K562 (cell line): Measurements from ENCODE around the gene MYL3. TPM values are rescaled to one million over a fixed set of nuclear protein-coding genes. Genes with fewer than 3 reads are reported as not detected.

Experiments used
- ATAC-seq: fragments of 200-7000 bp; cut with Tn5 transposase; 3 replicates; pipeline ENCODE4 v1.9.1; 2020; ENCODE audit warnings: moderate library complexity
- BruUV-seq: library from RNA; stranded (reverse); fragments of 400-500 nt; replicated peaks from 2 replicates; lab custom pipeline; 2021; lab: Mats Ljungman, UMichigan
- CTCF ChIA-PET: fragments of 300-600 bp; formaldehyde crosslinking; extraction: SDS; loops from one replicate; lab custom pipeline; 2021; ENCODE audit warnings: low intra/inter-chr PET ratio; lab: Yijun Ruan, JAX
- POLR2A ChIA-PET: fragments of 300-600, 350-650 bp; sonication (Branson Sonifier 250); formaldehyde crosslinking; extraction: SDS; loops from one replicate; lab custom pipeline; 2021; ENCODE audit warnings: antibody characterized with exemption, inconsistent platforms; lab: Yijun Ruan, JAX
- DNase-seq, 4 experiments: peaks; one replicate each; pipeline versions ENCODE4 v3.0.0 to v3.0.0-alpha.2; 2011 to 2018; ENCODE audit warnings: low spot score in 3 of 4, mixed read lengths in 3 of 4; ENCODE audit errors: extremely low read depth in 1 of 4
- FAIRE-seq: peaks from 2 replicates; lab custom pipeline; 2011; peaks lifted over from hg19 to GRCh38; lab: Jason Lieb, UNC
- H2AFZ ChIP-seq: 2 replicates; pipeline ENCODE4 v1.6.0; 2011; ENCODE audit warnings: low read depth, low read length, control low read depth, inconsistent platforms
- H3K27ac ChIP-seq: fragments of 200-600 bp; 3 replicates; pipeline ENCODE4 v1.8.0; 2011; ENCODE audit warnings: low read depth, mild to moderate bottlenecking, control low read depth, inconsistent platforms, low read length, moderate library complexity, mixed read lengths; ENCODE audit errors: extremely low read depth
- H3K27me3 ChIP-seq, 2 experiments: fragments of 300-600 bp in 1 of 2; 2 replicates in 1 of 2; 3 replicates in 1 of 2; pipeline versions ENCODE4 v1.6.0 to v1.8.0; 2011; ENCODE audit warnings: inconsistent platforms in 2 of 2, low read length in 2 of 2, mild to moderate bottlenecking in 1 of 2, mixed read lengths in 1 of 2, moderate library complexity in 1 of 2; ENCODE audit not compliant: control insufficient read depth in 2 of 2, insufficient read depth in 2 of 2
- H3K36me3 ChIP-seq: fragments of 300-600 bp; 3 replicates; pipeline ENCODE4 v1.8.0; 2011; ENCODE audit warnings: mild to moderate bottlenecking, low read length, inconsistent platforms; ENCODE audit not compliant: control insufficient read depth, insufficient read depth
- H3K4me1 ChIP-seq, 2 experiments: fragments of 200-600 bp in 1 of 2; replicated peaks in 1 of 2; 2 replicates in 1 of 2; 3 replicates in 1 of 2; pipeline versions ENCODE4 v1.5.1 to v1.8.0; 2011; ENCODE audit warnings: inconsistent platforms in 2 of 2, low read length in 2 of 2, mild to moderate bottlenecking in 1 of 2, mixed read lengths in 1 of 2, moderate library complexity in 1 of 2; ENCODE audit not compliant: control insufficient read depth in 2 of 2, insufficient read depth in 2 of 2
- H3K4me2 ChIP-seq: 2 replicates; pipeline ENCODE4 v1.6.1; 2011; ENCODE audit warnings: low read length, control low read depth, inconsistent platforms, mixed read lengths; ENCODE audit not compliant: insufficient read depth
- H3K4me3 ChIP-seq: fragments of 200-600 bp; sonication (generic), shearing (Covaris generic); 2 replicates; pipeline ENCODE4 v1.5.1; 2016; ENCODE audit warnings: control low read depth, inconsistent platforms
- H3K79me2 ChIP-seq: fragments of 200-600 bp; 3 replicates; pipeline ENCODE4 v1.8.0; 2011; ENCODE audit warnings: low read length, inconsistent platforms; ENCODE audit not compliant: control insufficient read depth, insufficient read depth
- H3K9ac ChIP-seq, 2 experiments: 2 replicates each; pipeline versions ENCODE4 v1.6.0 to v1.6.1; 2011; ENCODE audit warnings: low read depth in 2 of 2, low read length in 2 of 2, control low read depth in 1 of 2, inconsistent platforms in 1 of 2, mild to moderate bottlenecking in 1 of 2, mixed read lengths in 1 of 2; ENCODE audit not compliant: insufficient read depth in 1 of 2
- H3K9me1 ChIP-seq: one replicate; pipeline ENCODE4 v1.6.0; 2011; ENCODE audit warnings: inconsistent platforms, mild to moderate bottlenecking, low read length, moderate library complexity; ENCODE audit not compliant: control insufficient read depth, insufficient read depth
- H3K9me3 ChIP-seq: replicated peaks from 2 replicates; pipeline ENCODE4 v1.5.1; 2011; ENCODE audit warnings: low read depth, low read length, inconsistent platforms; ENCODE audit not compliant: control insufficient read depth, insufficient read depth
- H4K20me1 ChIP-seq: replicated peaks from 2 replicates; pipeline ENCODE4 v1.6.1; 2011; ENCODE audit warnings: low read length, inconsistent platforms, mixed read lengths; ENCODE audit not compliant: control insufficient read depth, insufficient read depth
- E2F8 ChIP-seq: fragments of 450-650 bp; IDR thresholded peaks from 2 replicates; pipeline ENCODE4 v1.7.1; 2018; ENCODE audit warnings: mild to moderate bottlenecking, low read depth; ENCODE audit not compliant: partially characterized antibody
- HDAC8 ChIP-seq: fragments of 450-650 bp; IDR thresholded peaks from 2 replicates; pipeline ENCODE4 v1.6.1; 2016; ENCODE audit warnings: mild to moderate bottlenecking, missing genetic modification characterization, moderate library complexity, missing compliant biosample characterization
- HSF4 ChIP-seq: fragments of 250-450 bp; sonication (Bioruptor Pico); IDR thresholded peaks from 2 replicates; pipeline ENCODE4 v2.1.2; 2022; ENCODE audit warnings: mild to moderate bottlenecking, moderate library complexity, borderline replicate concordance
- MAFG ChIP-seq: fragments of 450-650 bp; conservative IDR thresholded peaks from 2 replicates; pipeline ENCODE4 v1.6.1; 2016; ENCODE audit warnings: missing genetic modification characterization, missing compliant biosample characterization
- MCM2 ChIP-seq: fragments of 450-650 bp; IDR thresholded peaks from 2 replicates; pipeline ENCODE4 v1.6.1; 2017; ENCODE audit warnings: low read depth, mild to moderate bottlenecking
- TAF9B ChIP-seq: fragments of 450-650 bp; IDR thresholded peaks from 2 replicates; pipeline ENCODE4 v1.6.1; 2018; ENCODE audit warnings: mild to moderate bottlenecking; ENCODE audit not compliant: partially characterized antibody
- ZFP30 ChIP-seq: fragments of 250-450 bp; sonication (Bioruptor Pico); IDR thresholded peaks from 2 replicates; pipeline ENCODE4 v1.8.0; 2022; ENCODE audit warnings: moderate library complexity, mild to moderate bottlenecking, inconsistent platforms, borderline replicate concordance
- ZNF318 ChIP-seq, 2 experiments: fragments of 450-650 bp; IDR thresholded peaks; 2 replicates each; pipeline ENCODE4 v1.6.1; 2016; ENCODE audit warnings: mild to moderate bottlenecking in 2 of 2, borderline replicate concordance in 1 of 2, low read depth in 1 of 2, moderate library complexity in 1 of 2
- ZNF551 ChIP-seq: fragments of 250-450 bp; sonication (Bioruptor Pico); IDR thresholded peaks from 2 replicates; pipeline ENCODE4 v1.5.0; 2021; ENCODE audit warnings: mild to moderate bottlenecking, moderate library complexity
- ZNF57 ChIP-seq: fragments of 450-650 bp; formaldehyde crosslinking; IDR thresholded peaks from 2 replicates; pipeline ENCODE4 v1.4.0; 2020; ENCODE audit warnings: mild to moderate bottlenecking, moderate library complexity
- ZNF764 ChIP-seq: fragments of 250-450 bp; sonication (Bioruptor Pico); IDR thresholded peaks from 2 replicates; pipeline ENCODE4 v1.4.0; 2020; ENCODE audit warnings: low read depth, mild to moderate bottlenecking, moderate library complexity
- WGBS: fragments of 100-300 bp; shearing (Covaris generic); methylation state at CpG from one replicate; pipeline ENCODE4 v1.1.6; 2016; ENCODE audit warnings: low coverage, mixed read lengths; ENCODE audit not compliant: insufficient coverage; ENCODE audit errors: missing lambda C conversion rate; 5-methylcytosine and 5-hydroxymethylcytosine counted together
- in situ Hi-C: fragments of 300-500 bp; cut with MboI; formaldehyde crosslinking; loops from 4 replicates; pipeline ENCODE4 v1.15.0; 2018; ENCODE audit warnings: inconsistent platforms, mixed read lengths
- intact Hi-C: fragments of 100-400 bp; cut with micrococcal nuclease; formaldehyde crosslinking; loops from 2 replicates; pipeline ENCODE4 v1.14.2; 2022
- polyA plus RNA-seq, 8 experiments: library from polyadenylated mRNA; depleted of rRNA in 4 of 8; stranded (reverse) in 5 of 8; unstranded in 3 of 8; fragments of >200 nt; fragmentation: Nextera tagmentation in 2 of 8; fragmentation: Illumina TruSeq in 1 of 8; extraction: Ambion mirVana in 2 of 8; extraction: Trizol in 1 of 8; gene quantifications; 2 replicates each; pipeline versions ENCODE4 v1.2.1 to v1.2.3, GENCODE V29; 2011 to 2014; ENCODE audit warnings: inconsistent platforms in 1 of 8, missing spikeins in 1 of 8
- total RNA-seq, 7 experiments: library from RNA; depleted of rRNA in 6 of 7; stranded (reverse); fragments of >200 nt in 6 of 7; fragmentation: Illumina TruSeq in 2 of 7; extraction: Trizol in 2 of 7; gene quantifications; 2 replicates each; pipeline versions ENCODE4 v1.2.1 to v1.2.3, GENCODE V29; 2011 to 2021; ENCODE audit warnings: low replicate concordance in 1 of 7

The MYL3 gene
- total and polyA plus RNA-seq, 9 of the 15 experiments (the other 6 are each of a cell fraction or from before 2014, with no cell fraction given), result 0.14 to 0.45 TPM; not detected in 7

- no peak overlapping the region for H3K27ac ChIP-seq
- 6% methylated on average over 6 of the region's 7 CpGs for WGBS
- H3K9me1 ChIP-seq, result no peaks in the 10 kb centered on the region
- ChIA-PET POLR2A (interaction anchor here (0.9 kb wide), 1 partner anchor 31 kb away, joined by 4 read pairs; no protein-coding TSS in a partner anchor), CTCF (no interaction called here)
- ATAC-seq (no peak), DNase-seq (no peak), FAIRE-seq (no peak)
- H3K9ac ChIP-seq, result no peak overlapping the region
- H2AFZ ChIP-seq, result no peak overlapping the region
- H3K4me1 ChIP-seq, result peaks cover 11 to 17% of the 10 kb centered on the region in 2 experiments
- in situ Hi-C loops, result no loop called here
- H3K27me3 ChIP-seq, result peaks cover 7 to 68% of the 10 kb centered on the region in 2 experiments; a peak in 4 of 5 replicates
- H3K9me3 ChIP-seq, result no peaks in the 10 kb centered on the region
- H3K4me2 ChIP-seq, result no peak overlapping the region
- no TSS peak for BruUV-seq
- H3K4me3 ChIP-seq, result no peak overlapping the region
- intact Hi-C loops, result loop anchor here (5.0 kb wide), 1 partner anchor 48 kb away; no protein-coding TSS in a partner anchor
- H3K36me3 ChIP-seq, result no peaks in the 10 kb centered on the region
- no peaks in the 10 kb centered on the region for H3K79me2 ChIP-seq
- peaks cover 3% of the 10 kb centered on the region; the same call in 1 of the 2 replicates for H4K20me1 ChIP-seq
- no peak for TF ChIP-seq MAFG (tag)
- TF ChIP-seq HSF4 (CRISPR knock-in tag), result no peak
- no peak for TF ChIP-seq MCM2
- no peak for TF ChIP-seq ZNF57 (CRISPR knock-in tag)
- TF ChIP-seq ZNF764 (CRISPR knock-in tag), result no peak
- TF ChIP-seq HDAC8 (tag), result no peak
- TF ChIP-seq ZFP30, result no peak
- no peak for TF ChIP-seq E2F8
- no peak for TF ChIP-seq TAF9B
- no peak for TF ChIP-seq ZNF551 (CRISPR knock-in tag)
- TF ChIP-seq ZNF318 (IDR thresholded peaks at IDR 0.05; ENCODE audit: borderline replicate concordance in 1 of 2, low read depth in 1 of 2), result no peak
These were observed 14.1 kb downstream of the MYL3 start for GRCh38 chr3:46849045-46849631.
